ENCODE results near the gene GEMIN5. TPM values are rescaled to one million over a fixed set of nuclear protein-coding genes. Genes with fewer than 3 reads are reported as not detected.

Gene GEMIN5
- total RNA-seq, 1 experiment from 2014 or later, result 29.5 TPM

DNA sequence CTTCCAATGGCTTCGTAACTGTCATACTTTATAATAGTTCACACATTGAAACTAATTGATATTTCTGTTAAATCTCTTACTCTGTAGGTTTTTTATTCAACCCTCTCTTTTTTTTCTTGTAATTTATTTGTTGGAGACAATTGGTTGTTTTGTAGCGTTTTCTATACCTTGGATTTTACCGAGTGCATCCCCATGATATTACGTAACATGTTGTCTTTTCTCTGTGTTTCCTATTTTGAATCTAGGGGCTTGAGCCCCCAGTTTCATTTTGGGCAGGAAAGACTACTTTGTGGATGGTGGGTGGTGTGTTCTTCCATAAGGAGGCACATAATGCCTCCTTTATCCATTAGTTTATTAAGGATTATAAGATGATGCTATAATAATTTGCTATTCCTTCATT is 10.3 kb upstream of the GEMIN5 start:
- ATAC-seq, result no peak
- Histone ChIP-seq H3K27me3 (ENCODE audit: control insufficient read depth, insufficient read depth, low read length) (no peaks in the 10 kb centered on the region), H3K4me1 (ENCODE audit: control insufficient read depth, insufficient read depth, low read length) (no peaks in the 10 kb centered on the region), H3K27ac (ENCODE audit: low read length) (no peak overlapping the region), H3K36me3 (ENCODE audit: control insufficient read depth, insufficient read depth, low read length) (no peaks in the 10 kb centered on the region; the same call in 1 of the 2 replicates), H3K4me3 (ENCODE audit: low read depth in 2 of 2, low read length in 2 of 2) (no peak overlapping the region), H3K9me3 (ENCODE audit: control insufficient read depth, insufficient read depth, low read depth, low read length) (no peaks in the 10 kb centered on the region)
- TF ChIP-seq SIN3A (IDR thresholded peaks at IDR 0.05; ENCODE audit: borderline replicate concordance, insufficient read depth, low read depth, low read length) (no peak), TCF7L2 (IDR thresholded peaks at IDR 0.05; ENCODE audit: low read depth, low read length) (no peak), POLR2AphosphoS5 (IDR thresholded peaks at IDR 0.05; ENCODE audit: low read depth, low read length) (no peak)
- TF ChIP-seq, protein P1, sequence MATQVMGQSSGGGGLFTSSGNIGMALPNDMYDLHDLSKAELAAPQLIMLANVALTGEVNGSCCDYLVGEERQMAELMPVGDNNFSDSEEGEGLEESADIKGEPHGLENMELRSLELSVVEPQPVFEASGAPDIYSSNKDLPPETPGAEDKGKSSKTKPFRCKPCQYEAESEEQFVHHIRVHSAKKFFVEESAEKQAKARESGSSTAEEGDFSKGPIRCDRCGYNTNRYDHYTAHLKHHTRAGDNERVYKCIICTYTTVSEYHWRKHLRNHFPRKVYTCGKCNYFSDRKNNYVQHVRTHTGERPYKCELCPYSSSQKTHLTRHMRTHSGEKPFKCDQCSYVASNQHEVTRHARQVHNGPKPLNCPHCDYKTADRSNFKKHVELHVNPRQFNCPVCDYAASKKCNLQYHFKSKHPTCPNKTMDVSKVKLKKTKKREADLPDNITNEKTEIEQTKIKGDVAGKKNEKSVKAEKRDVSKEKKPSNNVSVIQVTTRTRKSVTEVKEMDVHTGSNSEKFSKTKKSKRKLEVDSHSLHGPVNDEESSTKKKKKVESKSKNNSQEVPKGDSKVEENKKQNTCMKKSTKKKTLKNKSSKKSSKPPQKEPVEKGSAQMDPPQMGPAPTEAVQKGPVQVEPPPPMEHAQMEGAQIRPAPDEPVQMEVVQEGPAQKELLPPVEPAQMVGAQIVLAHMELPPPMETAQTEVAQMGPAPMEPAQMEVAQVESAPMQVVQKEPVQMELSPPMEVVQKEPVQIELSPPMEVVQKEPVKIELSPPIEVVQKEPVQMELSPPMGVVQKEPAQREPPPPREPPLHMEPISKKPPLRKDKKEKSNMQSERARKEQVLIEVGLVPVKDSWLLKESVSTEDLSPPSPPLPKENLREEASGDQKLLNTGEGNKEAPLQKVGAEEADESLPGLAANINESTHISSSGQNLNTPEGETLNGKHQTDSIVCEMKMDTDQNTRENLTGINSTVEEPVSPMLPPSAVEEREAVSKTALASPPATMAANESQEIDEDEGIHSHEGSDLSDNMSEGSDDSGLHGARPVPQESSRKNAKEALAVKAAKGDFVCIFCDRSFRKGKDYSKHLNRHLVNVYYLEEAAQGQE (IDR thresholded peaks at IDR 0.05; ENCODE audit: insufficient read depth in 1 of 2, low read depth in 2 of 2, low read length in 1 of 2), result no peak
- TF ChIP-seq, protein P2, sequence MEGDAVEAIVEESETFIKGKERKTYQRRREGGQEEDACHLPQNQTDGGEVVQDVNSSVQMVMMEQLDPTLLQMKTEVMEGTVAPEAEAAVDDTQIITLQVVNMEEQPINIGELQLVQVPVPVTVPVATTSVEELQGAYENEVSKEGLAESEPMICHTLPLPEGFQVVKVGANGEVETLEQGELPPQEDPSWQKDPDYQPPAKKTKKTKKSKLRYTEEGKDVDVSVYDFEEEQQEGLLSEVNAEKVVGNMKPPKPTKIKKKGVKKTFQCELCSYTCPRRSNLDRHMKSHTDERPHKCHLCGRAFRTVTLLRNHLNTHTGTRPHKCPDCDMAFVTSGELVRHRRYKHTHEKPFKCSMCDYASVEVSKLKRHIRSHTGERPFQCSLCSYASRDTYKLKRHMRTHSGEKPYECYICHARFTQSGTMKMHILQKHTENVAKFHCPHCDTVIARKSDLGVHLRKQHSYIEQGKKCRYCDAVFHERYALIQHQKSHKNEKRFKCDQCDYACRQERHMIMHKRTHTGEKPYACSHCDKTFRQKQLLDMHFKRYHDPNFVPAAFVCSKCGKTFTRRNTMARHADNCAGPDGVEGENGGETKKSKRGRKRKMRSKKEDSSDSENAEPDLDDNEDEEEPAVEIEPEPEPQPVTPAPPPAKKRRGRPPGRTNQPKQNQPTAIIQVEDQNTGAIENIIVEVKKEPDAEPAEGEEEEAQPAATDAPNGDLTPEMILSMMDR (IDR thresholded peaks at IDR 0.05), result no peak
- ChIA-PET POLR2A (no interaction called here), CTCF (no interaction called here)
- no TSS peak for BruUV-seq (replicated peaks)
- DNase-seq (ENCODE audit: low read depth, low spot score), result no peak
- in situ Hi-C loops (cut with HindIII; ENCODE audit: low pct_unique_long_range_greater_than_20kb, low sequenced_read_pairs), result no loop called here
- intact Hi-C loops (cut with micrococcal nuclease; ENCODE audit: unreplicated experiment), result no loop called here

DNA sequence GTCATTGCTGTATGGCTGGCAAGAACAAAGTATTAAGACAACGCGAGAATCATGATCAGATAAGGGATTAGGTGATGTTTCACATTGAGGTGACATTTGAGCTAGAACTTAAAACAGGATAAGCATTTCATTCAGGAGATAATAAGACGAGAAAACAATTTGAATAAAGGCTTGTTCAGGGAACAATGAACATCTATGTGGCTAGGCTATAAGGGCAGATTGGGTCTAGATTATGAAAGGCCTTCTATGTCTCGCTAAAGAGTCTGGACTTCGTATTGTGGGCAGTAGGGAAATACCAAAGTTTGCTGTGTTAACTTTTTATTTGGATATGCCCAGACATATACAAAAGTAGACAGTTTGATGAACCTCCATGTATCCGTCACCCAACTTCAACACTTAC is 9.8 kb upstream of the GEMIN5 start:
- no peaks in the 10 kb centered on the region; the same call in 1 of the 2 replicates for H3K36me3 ChIP-seq (ENCODE audit: control insufficient read depth, insufficient read depth, low read length)
- intact Hi-C loops (cut with micrococcal nuclease; ENCODE audit: unreplicated experiment) (no loop called here), in situ Hi-C loops (cut with HindIII; ENCODE audit: low pct_unique_long_range_greater_than_20kb, low sequenced_read_pairs) (no loop called here)
- ATAC-seq, result no peak
- H3K27ac ChIP-seq (ENCODE audit: low read length), result no peak overlapping the region
- no peak overlapping the region for H3K4me3 ChIP-seq (ENCODE audit: low read depth in 2 of 2, low read length in 2 of 2)
- H3K27me3 ChIP-seq (ENCODE audit: control insufficient read depth, insufficient read depth, low read length), result no peaks in the 10 kb centered on the region
- no peak for TF ChIP-seq TCF7L2 (IDR thresholded peaks at IDR 0.05; ENCODE audit: low read depth, low read length)
- TF ChIP-seq, protein P1 (IDR thresholded peaks at IDR 0.05; ENCODE audit: insufficient read depth in 1 of 2, low read depth in 2 of 2, low read length in 1 of 2), result no peak
- TF ChIP-seq SIN3A (IDR thresholded peaks at IDR 0.05; ENCODE audit: borderline replicate concordance, insufficient read depth, low read depth, low read length), result no peak
- TF ChIP-seq, protein P2 (IDR thresholded peaks at IDR 0.05), result no peak
- TF ChIP-seq POLR2AphosphoS5 (IDR thresholded peaks at IDR 0.05; ENCODE audit: low read depth, low read length), result no peak
- ChIA-PET CTCF (no interaction called here), POLR2A (no interaction called here)
- BruUV-seq (replicated peaks), result no TSS peak
- no peaks in the 10 kb centered on the region; the same call in 1 of the 2 replicates for H3K4me1 ChIP-seq (ENCODE audit: control insufficient read depth, insufficient read depth, low read length)
- H3K9me3 ChIP-seq (ENCODE audit: control insufficient read depth, insufficient read depth, low read depth, low read length), result no peaks in the 10 kb centered on the region
- no peak for DNase-seq (ENCODE audit: low read depth, low spot score)

Measured in Panc1 (cell line).